RPMI7951 (cell line): ENCODE results near the gene KDM4B. TPM values are rescaled to one million over a fixed set of nuclear protein-coding genes. Genes with fewer than 3 reads are reported as not detected.
"Not testable (repeated sequence)": the region's sequence is repeated elsewhere in the genome, so short reads cannot be mapped to it uniquely, and the experiment has no call there.

ENCODE experiments used
- DNase-seq: peaks from one replicate; pipeline ENCODE4 v3.0.0-alpha.2; 2012; ENCODE audit warnings: low read depth
- total RNA-seq: library from RNA; depleted of rRNA; stranded (reverse); fragments of >200 nt; shearing (Covaris generic); gene quantifications from 2 replicates; pipeline ENCODE4 v1.2.3, GENCODE V29; 2014; rRNA removed

Gene KDM4B
- total RNA-seq, result 6.2 and 6.8 TPM in 2 replicates

DNA sequence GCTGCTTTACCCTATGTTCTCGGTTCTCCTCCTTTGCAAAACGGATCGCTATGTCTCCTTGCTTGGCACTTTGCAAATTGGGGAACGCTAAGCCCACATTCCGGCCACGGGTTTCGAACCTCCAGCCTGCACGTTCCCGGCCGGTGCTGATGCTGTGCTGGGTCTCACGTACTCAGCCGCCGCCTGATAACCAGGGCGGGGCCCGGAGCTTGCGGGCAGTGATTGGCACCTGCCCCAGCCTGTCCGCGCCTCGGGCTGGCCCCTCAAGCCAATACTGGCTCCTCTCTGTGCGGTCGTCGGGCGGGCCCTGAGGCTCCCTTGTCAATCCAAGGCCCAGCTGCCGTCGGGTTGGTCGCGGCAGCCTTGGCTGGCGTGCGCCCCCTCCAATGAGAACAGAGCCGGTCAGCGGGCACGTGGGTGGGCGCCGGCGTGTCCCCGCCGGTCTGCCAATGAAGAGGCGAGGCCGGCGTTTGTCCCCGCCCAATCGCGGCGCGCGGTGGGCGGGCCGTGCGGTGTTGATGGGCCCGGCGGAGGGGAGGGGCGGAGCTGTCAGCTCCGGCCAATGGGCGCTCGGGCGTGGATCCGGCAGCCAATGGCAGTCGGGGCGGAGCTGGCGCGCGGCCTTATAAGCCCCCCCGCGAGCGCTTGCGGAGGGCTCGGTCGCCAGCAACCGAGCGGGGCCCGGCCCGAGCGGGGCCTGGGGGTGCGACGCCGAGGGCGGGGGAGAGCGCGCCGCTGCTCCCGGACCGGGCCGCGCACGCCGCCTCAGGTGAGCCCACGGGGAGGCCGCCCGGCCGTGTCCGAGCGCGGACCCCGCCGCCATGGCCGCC, at the start of gene KDM4B:
TSS of gene KDM4B (plus strand) at position 652 of the 830 bp plus-strand sequence. CDS start 63,778 bp downstream, outside the sequence.
- DNase-seq, result peak; percentile 99

DNA sequence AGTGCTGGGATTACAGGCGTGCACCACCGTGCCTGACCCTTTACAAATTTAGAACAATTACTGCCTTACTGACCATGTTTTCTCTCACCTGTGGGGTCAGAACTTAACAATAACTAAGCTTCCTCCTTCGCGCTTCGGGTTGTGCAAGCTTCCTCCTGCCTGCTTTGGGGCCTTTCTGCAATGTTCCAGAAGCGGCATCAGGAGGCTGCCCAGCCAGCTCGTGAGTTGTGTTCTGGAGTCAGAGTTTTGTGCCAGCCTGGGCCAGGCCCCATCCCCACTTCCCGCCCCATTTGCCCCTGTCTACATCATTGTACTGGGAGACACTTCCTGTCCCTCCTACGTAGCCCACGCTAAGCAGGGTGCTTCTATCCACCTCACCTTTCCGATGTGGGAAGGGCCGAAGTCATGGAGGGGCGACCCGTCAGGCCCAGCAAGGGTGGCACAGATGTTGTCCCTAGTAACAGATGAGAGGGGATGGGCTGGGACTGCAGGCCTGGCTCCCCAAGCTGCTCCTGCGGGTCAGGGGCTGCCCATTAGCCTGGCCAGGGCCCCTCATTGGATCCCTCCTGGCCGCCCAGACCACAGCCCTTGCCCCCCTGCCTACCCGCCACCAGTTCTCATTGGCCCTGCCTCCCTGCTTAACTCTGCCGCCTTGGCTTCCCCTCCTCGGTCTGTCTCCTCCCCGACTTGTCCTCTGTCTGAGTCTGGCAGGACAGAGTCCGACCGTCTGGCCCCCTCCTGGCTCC, 46.2 kb upstream of the KDM4B start:
- DNase-seq, result no peak

DNA sequence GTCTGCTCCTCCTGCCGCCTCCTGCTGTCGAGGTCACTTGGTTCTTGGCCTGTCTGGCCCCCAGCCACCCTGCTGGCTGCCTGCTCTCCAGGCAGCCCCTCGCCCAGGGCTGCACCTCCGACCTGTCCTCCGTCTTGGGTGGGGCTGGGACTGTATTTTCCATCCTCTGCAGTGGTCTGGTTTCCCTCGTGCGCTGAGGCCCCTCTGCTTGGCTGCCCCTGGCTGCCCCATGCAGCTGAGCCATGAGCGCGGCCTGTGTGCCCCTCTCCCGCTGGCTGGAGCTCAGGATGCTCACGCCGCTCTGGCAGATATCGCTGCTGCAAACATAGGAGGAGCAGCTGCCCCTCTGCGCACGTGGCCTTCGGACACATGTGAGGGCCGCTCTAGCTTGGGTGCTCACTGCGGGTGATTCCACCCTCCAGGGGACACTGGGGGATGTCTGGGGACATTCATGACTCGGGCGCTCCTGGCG, 45.6 kb upstream of the KDM4B start:
- DNase-seq, result no peak

DNA sequence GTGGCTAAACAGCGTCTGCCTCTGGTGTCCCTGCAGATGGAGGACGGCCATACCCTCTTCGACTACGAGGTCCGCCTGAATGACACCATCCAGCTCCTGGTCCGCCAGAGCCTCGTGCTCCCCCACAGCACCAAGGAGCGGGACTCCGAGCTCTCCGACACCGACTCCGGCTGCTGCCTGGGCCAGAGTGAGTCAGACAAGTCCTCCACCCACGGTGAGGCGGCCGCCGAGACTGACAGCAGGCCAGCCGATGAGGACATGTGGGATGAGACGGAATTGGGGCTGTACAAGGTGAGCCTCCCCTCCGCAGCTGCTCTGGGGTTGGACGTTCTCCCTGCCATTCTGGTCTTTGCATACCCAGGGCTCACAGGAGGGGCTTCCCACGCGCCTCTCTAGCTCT, 39.7 kb upstream of the KDM4B start:
- no peak for DNase-seq

DNA sequence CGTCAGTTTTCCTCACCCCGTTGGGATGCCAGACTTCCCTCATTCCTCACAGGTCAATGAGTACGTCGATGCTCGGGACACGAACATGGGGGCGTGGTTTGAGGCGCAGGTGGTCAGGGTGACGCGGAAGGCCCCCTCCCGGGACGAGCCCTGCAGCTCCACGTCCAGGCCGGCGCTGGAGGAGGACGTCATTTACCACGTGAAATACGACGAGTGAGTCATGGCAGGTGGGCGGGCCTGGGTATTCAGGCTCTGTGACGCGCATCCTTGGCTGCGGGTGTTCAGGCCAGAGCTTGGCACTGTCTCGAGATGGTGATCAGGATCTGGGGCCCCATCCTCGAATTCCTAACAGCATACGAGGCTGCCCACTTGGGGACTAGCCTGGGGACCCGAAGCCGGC, 38.2 kb upstream of the KDM4B start:
- no peak for DNase-seq

DNA sequence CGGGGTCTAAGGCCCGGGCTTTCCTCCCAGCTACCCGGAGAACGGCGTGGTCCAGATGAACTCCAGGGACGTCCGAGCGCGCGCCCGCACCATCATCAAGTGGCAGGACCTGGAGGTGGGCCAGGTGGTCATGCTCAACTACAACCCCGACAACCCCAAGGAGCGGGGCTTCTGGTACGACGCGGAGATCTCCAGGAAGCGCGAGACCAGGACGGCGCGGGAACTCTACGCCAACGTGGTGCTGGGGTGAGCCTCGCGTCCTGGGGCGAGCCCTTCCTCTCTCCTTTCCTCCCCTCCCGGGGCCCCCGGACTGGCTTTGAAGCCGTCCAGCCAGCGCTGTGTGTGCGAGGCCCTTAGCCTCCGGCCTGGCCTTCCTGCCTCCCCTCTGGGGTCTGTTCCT, 36.2 kb upstream of the KDM4B start:
- DNase-seq, result no peak

DNA sequence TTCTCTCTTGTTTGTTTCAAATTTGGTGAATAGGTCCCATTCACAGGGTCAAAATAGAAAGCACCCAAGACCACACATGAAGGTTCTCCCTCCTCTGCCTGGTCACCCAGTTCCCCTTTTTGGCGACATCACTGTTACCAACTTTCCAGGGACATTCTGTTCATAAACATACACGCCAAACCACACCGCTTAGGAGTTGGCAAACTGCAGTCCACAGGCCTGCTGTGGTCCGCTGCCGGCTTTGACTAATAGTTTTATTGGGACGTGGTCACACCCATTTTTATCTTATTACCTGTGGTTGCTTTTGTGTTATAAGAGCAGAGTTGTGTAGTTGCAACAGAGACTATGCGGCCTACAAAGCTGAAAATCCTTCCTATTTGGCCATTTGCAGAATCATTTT, 35.4 kb upstream of the KDM4B start:
- peak; percentile 19 for DNase-seq

DNA sequence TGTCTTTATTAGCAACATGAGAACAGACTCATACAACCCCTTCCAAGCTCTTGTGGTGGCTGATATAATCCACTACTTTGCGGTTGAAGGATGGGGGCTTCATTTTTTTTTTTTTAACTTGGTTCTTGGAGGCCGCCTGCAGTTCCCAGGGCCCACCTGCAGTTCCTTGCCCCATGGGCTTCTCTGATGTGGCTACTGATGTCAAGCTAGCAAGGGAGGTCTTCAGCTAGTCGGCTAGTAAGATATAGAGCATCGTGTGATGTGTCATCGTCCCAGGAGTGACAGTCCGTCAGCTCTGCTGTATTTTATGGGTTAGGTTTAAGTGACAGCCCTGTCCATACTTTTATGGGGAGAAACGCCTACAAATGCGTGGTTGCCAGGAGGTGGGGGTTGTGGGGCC, 33.5 kb upstream of the KDM4B start:
- no peak for DNase-seq

DNA sequence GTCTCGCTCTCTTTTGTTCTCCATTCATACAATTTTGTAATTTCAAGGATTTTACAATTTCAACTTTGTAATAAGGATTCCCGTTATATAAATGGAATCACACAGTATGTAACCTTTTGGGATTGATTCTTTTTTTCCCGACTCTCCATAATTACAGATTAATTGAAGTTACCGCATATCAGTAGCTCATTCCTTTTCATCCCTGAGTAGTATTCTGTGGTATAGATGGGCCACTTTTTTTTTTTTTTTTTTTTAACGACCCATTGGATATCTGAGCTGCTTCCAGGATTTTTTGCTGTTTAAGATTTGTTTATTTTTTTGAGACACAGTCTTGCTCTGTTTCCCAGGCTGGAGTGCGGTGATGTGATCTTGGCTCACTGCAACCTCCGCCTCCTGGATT, 31.9 kb upstream of the KDM4B start:
- DNase-seq, result no peak

DNA sequence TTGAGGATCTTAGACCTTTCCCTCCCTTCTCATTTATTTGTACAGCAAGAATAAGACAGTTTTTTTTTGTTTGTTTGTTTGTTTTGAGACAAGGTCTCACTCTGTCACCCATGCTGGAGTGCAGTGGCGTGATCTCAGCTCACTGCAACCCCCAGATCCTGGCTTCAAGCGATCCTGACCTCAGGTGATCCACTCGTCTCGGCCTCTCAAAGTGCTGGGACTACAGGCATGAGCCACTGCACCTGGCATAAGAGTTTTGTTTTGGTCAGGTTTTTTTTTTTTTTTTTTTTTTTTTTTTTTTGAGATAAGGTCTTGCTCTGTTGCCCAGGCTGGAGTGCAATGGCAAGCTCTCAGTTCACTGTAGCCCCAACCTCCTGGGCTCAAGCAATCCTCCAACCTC, 30.5 kb upstream of the KDM4B start:
- DNase-seq, result not testable (repeated sequence)

DNA sequence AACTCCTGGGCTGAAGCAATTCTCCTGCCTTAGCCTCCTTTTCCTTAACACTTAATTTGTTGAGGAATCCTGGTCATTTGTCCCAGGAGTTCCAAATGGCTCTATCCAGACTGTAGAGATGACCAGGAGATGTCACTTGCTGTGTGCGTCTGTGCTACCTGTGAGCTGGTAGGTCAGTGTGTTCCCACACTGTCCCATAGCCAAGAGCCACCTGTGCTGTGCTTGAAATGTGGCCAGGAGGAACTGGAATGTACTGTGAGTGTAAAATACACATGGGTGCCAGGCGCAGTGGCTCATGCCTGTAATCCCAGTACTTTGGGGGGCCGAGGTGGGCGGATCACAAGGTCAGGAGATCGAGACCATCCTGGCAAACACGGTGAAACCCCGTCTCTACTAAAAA, 29.4 kb upstream of the KDM4B start:
- no peak for DNase-seq

DNA sequence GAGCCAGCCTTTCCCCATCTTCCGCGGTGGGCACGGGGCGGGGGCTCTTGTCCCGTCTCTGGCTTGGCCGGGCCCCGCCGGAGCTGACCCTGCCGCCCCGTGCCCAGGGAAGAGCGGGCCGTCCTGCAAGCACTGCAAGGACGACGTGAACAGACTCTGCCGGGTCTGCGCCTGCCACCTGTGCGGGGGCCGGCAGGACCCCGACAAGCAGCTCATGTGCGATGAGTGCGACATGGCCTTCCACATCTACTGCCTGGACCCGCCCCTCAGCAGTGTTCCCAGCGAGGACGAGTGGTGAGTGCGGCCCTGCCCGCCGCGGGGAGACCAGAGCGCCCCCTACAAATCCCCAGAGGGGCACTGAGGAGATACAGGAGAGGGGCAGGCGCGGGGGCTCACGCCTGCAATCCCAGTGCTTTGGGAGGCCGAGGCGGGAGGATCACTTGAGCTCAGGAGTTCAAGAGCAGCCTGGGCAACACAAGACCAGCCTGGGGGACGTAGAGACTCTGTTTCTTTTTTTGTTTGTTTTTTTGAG, 27.2 kb upstream of the KDM4B start:
- DNase-seq, result not testable (repeated sequence)

DNA sequence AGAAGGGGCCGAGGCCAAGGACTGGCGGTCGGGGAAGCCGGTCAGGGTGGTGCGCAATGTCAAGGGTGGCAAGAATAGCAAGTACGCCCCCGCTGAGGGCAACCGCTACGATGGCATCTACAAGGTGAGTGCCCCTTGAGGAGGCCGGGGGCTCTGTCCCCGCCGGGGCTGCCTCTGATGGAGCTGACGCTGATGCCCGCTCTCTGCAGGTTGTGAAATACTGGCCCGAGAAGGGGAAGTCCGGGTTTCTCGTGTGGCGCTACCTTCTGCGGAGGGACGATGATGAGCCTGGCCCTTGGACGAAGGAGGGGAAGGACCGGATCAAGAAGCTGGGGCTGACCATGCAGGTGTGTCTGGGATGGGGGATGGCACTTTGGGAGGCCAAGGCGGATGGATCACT, 18.3 kb upstream of the KDM4B start:
- not testable (repeated sequence) for DNase-seq

DNA sequence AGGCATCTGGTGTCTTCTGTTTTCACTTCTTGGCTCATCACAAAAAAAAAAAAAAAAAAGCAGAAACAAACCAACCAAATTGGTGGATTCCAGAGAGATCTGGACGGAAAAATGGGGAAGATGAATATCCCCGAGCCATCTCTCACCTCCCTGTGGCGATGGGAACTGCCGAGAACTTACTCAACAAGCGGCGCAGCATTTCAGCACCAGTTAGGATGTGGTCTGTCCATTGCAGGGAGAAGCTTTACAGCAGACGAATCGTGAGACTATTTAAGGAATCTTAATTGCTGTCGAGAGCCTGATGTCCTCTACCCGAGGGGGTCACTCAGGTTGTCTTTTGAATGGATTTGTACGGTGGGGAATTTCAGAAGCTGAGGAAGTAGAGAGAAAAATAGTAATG, 17.3 kb upstream of the KDM4B start:
- no peak for DNase-seq

DNA sequence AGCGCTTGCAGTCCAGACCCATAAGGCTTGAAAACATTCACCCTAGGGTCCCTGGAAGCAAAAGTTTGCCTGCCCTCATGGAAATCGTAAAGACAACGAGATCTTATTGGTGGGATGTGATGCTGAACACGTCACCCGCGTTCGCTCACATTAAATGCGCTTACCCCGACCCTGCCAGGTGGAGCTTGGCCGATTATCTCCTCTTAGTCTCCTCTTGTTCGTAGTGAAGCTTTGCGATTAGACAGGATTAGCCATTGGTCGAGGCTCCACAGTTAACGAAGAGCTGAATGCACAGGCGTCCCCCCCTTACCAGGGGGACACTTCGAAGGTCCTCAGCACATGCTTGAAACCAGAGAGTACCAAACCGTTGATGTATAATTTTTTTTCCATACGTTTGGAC, 16.0 kb upstream of the KDM4B start:
- no peak for DNase-seq

DNA sequence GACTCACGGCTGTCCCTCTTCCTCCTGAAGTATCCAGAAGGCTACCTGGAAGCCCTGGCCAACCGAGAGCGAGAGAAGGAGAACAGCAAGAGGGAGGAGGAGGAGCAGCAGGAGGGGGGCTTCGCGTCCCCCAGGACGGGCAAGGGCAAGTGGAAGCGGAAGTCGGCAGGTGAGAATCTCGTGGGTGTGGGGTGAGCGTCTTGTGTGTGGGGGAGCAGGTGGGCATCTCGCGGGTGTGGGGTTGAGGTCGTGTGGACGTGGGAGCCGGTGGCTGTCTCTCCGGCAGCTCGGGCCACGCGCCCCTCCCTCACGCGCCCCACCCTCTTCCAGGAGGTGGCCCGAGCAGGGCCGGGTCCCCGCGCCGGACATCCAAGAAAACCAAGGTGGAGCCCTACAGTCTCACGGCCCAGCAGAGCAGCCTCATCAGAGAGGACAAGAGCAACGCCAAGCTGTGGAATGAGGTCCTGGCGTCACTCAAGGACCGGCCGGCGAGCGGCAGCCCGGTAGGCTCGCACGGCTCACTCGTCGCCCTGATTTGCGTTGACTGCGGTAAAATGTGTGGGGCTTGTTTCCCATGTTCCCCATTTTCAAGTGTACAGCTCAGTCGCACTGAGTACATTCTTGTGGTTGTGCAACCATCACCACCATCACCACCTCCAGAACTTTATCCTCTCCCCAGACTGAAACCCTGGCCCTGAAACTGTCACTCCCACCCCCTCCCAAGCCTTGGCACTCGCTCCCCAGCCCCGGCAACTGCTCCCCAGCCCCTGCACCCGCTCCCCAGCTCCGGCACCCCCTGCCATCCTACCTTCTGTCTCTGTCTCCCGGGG, 14.4 kb upstream of the KDM4B start:
- DNase-seq, result not testable (repeated sequence)

DNA sequence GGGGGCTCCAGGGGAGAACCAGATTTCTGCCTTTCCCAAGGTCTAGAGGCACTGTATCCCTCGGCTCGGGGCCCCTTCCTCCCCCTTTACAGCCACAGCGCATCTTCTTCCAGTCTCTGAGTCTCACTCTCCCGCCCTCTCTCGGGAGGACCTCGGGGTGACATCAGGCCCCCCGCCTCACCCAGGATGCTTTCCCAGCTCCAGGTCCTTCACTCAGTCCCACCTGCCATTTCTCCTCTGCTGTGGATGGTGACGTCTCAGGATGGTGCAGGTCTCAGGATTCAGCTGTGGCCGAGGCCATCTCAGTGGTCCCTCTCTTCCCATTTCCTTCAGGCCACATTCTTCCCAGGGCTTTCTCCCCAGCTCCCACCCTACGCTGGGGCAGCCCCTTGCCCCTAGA, 13.6 kb upstream of the KDM4B start:
- DNase-seq, result no peak

DNA sequence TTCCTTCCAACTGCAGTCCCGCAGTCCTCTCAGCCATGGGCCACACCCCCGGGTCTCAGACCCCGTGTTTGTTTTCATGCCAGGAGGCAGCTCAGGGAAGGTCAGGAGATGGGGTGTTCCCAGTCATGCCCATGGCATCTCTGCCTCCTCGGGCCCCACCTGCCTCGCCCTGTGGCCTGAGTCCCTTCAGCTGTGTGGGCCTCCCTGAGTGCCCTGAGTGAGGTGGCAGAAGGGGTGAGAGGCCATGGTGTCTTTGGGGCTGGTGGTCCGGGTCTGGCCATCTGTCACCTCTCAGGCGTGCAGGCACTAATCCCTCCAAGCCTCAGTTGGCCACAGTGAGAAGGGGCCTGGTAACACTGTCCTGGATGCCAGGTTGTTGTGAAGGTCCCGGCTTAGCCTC, 10.9 kb upstream of the KDM4B start:
- no peak for DNase-seq

DNA sequence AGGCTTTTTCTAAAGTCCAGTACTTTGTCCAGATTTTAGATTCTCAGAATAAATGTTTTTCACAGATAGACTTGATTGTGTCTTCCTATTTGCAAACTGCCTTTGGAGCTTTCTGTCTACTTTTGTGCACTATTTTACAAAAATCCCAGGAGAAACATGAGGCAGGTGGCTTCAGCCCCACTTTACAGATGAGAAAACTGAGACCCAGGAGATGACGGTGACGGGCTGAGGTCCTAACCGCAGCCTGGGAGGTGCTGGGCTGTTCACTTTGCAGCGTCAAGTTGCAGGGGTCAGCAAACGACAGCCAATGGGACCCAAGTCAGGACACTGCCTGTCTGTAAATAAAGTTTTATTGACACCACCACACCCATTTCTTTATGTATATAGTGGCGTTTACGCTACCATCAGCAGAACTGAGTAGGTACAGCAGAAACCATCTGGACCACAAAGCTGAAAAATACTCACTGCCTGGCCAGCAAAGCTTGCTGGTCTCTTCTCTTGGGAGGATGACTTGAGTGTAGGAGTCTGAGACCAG, 6.8 kb upstream of the KDM4B start:
- DNase-seq, result no peak

DNA sequence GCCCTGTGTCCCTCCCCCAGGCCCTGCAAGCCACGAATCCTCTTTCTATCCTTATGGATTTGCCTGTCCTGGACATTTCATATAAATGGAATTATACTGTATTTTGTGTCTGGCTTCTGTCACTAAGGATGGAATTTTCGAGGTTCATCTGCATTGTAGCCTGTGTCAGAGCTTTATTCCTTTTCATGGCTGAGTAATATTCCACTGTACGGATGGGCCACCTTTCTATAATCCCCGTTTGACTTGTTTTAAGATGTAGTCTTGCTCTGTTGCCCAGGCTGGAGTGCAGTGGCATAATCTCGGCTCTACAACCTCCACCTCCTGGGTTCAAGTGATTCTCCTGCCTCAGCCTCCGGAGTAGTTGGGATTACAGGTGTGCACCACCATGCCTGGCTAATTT, 3.9 kb upstream of the KDM4B start:
- DNase-seq, result no peak

DNA sequence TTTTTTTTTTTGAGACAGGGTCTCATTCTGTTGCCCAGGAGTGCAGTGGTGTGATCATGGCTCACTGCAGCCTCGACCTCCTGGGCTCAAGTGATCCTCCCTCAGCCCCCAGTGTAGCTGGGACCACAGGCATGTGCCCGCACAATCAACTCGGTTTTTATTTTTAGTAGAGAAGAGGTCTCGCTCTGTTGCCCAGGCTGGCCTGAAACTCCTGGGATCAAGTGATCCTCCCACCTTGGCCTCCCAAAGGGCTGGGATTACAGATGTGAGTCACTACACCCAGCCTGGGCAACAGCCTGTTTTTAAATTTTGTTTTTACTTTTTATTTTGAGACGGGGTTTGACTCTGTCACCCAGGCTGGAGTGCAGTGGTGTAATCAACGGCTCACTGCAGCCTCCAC, 2.3 kb upstream of the KDM4B start:
- DNase-seq, result no peak
